ENCODE results near the gene YPEL3.
A peak's percentile ranks its signal among the peaks of the same experiment; 100 is the strongest.

YPEL3 gene

GRCh38 chr16:30068333-30068732, 27.7 kb downstream of the YPEL3 start:
- H3K4me3 ChIP-seq (ENCODE audit: low read length), result peak overlapping the region; percentile 31
- DNase-seq (ENCODE audit: low read depth), result no peak
- no peak for TF ChIP-seq CTCF (conservative IDR thresholded peaks at IDR 0.05; ENCODE audit: low read length)

DNA sequence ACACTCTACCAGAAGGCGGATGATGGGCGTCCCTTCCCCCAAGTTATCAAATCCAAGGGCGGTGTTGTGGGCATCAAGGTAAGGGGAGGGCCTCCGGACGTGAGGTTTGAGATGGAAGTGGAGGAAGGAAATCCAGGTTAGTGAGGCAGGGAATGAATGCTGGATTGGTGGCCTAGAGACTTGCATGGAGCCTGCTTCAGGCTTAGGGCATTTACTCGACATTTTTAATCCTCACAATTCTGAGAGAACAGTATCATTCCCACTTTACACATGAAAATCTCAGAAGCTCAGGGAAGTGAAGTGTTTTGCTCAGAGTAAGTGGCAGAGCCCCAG, 28.5 kb downstream of the YPEL3 start:
- peak overlapping the region; percentile 97 for H3K4me3 ChIP-seq (ENCODE audit: low read length)

GRCh38 chr16:30066761-30067583, 29.0 kb downstream of the YPEL3 start:
- DNase-seq (ENCODE audit: low read depth), result no peak
- TF ChIP-seq CTCF (conservative IDR thresholded peaks at IDR 0.05; ENCODE audit: low read length), result no peak
- H3K4me3 ChIP-seq (ENCODE audit: low read length), result peak overlapping the region; percentile 97

More for the DNA sequence above, 28.5 kb downstream of the YPEL3 start:
- no peak for TF ChIP-seq CTCF (conservative IDR thresholded peaks at IDR 0.05; ENCODE audit: low read length)
- no peak for DNase-seq (ENCODE audit: low read depth)

DNA sequence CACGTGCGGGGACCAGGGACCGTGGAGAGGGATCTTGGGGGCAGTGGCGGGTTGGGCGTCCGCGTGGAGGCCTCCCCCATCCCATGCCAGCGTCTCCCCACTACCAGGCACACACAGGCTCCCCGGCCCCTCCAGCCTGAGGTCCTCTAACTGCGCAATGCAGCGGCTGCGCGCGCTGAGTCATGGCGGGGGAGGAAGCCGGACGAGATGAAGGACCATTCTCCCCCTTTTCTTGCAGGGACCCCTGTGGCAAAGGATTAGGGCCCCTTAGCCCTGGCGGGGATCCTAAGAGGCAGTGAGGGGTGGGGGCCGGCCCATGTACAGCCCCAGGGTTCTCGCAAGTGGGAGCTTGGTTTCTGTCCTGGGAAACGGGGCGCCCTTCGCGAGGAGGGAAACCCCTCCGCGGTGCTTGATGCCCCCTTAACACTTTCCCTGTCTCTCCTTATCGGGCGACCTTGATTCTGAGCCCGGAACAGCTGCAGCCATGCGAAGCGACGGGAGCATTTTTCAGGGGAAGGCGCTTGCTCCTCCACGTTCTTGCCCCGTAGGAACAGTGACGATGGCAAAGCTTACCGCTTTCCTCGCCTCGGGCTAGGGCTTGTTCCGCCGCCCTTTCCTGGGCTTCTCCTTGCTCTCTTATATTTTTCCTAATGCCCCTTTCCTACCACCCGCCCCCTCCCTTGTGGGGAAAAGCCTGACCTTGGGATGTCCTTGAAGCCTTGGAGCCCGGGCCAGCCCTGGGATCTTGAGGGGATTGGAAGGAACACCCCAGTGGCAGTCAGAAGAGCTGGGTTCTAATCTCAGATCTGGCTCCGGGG, 29.9 kb downstream of the YPEL3 start:
- DNase-seq (ENCODE audit: low read depth), result peak; percentile 65
- TF ChIP-seq CTCF (conservative IDR thresholded peaks at IDR 0.05; ENCODE audit: low read length), result no peak
- H3K4me3 ChIP-seq (ENCODE audit: low read length), result peak overlapping the region; percentile 97

GRCh38 chr16:30065102-30065942, 30.7 kb downstream of the YPEL3 start, which contains the start of gene ALDOA:
ALDOA (plus strand) TSS chr16:30065760; CDS start chr16:30066898, 1,138 bp downstream.
- peak; percentile 99 for DNase-seq (ENCODE audit: low read depth)
- TF ChIP-seq CTCF (conservative IDR thresholded peaks at IDR 0.05; ENCODE audit: low read length), result no peak

GRCh38 chr16:30064729-30065101, 31.3 kb downstream of the YPEL3 start:
- no peak for DNase-seq (ENCODE audit: low read depth)

More at GRCh38 chr16:30065102-30065942, 30.7 kb downstream of the YPEL3 start, which contains the start of gene ALDOA:
- H3K4me3 ChIP-seq (ENCODE audit: low read length), result peak within 1 kb of the TSS; percentile 97

More at GRCh38 chr16:30064729-30065101, 31.3 kb downstream of the YPEL3 start:
- peak overlapping the region; percentile 75 for H3K4me3 ChIP-seq (ENCODE audit: low read length)
- no peak for TF ChIP-seq CTCF (conservative IDR thresholded peaks at IDR 0.05; ENCODE audit: low read length)

All from AG10803 (cell line).